HepG2 (cell line): ENCODE measurements around the gene UBE2D3. TPM values are rescaled to one million over a fixed set of nuclear protein-coding genes. Genes with fewer than 3 reads are reported as not detected.

Source experiments
- ETV5 ChIP-seq: IDR thresholded peaks from 2 replicates; pipeline ENCODE4 v1.6.1; 2018; ENCODE audit warnings: missing biosample characterization, missing genetic modification reagents, inconsistent platforms, borderline replicate concordance
- HIVEP1 ChIP-seq: sonication (generic); formaldehyde crosslinking; IDR thresholded peaks from 2 replicates; pipeline ENCODE4 v1.4.0; 2020; ENCODE audit warnings: mild to moderate bottlenecking, missing genetic modification reagents
- HOXA3 ChIP-seq: sonication (generic); formaldehyde crosslinking; IDR thresholded peaks from 2 replicates; pipeline ENCODE4 v1.5.0; 2020; ENCODE audit warnings: missing genetic modification reagents
- HOXA9 ChIP-seq: sonication (generic); formaldehyde crosslinking; IDR thresholded peaks from 2 replicates; pipeline ENCODE4 v1.8.1; 2022; ENCODE audit warnings: missing genetic modification reagents, mild to moderate bottlenecking, moderate library complexity, borderline replicate concordance
- NBN ChIP-seq: fragments of 450-650 bp; conservative IDR thresholded peaks from 2 replicates; pipeline ENCODE4 v1.6.1; 2017
- RORA ChIP-seq: sonication (generic); formaldehyde crosslinking; IDR thresholded peaks from 2 replicates; pipeline ENCODE4 v1.5.0; 2020; ENCODE audit warnings: mild to moderate bottlenecking, missing genetic modification reagents, moderate library complexity
- SP5 ChIP-seq: IDR thresholded peaks from 2 replicates; pipeline ENCODE4 v1.6.1; 2016; ENCODE audit warnings: low read depth, borderline replicate concordance
- ZBTB37 ChIP-seq: sonication (generic); formaldehyde crosslinking; IDR thresholded peaks from 2 replicates; pipeline ENCODE4 v1.4.0; 2020; ENCODE audit warnings: mild to moderate bottlenecking, missing genetic modification reagents
- ZNF101 ChIP-seq: sonication (generic); formaldehyde crosslinking; IDR thresholded peaks from 2 replicates; pipeline ENCODE4 v1.4.0; 2020; ENCODE audit warnings: mild to moderate bottlenecking, low read depth, missing genetic modification reagents, borderline replicate concordance
- ZNF18 ChIP-seq: sonication (generic); formaldehyde crosslinking; IDR thresholded peaks from 2 replicates; pipeline ENCODE4 v1.8.0; 2022; ENCODE audit warnings: mild to moderate bottlenecking, missing genetic modification reagents; ENCODE audit not compliant: insufficient replicate concordance
- ZNF652 ChIP-seq: IDR thresholded peaks from 2 replicates; pipeline ENCODE4 v1.6.1; 2016; ENCODE audit warnings: low read depth, borderline replicate concordance
- polyA plus RNA-seq, 8 experiments: library from polyadenylated mRNA; depleted of rRNA in 3 of 8; stranded (reverse) in 7 of 8; unstranded in 1 of 8; fragments of >200 nt; fragmentation: Illumina TruSeq in 4 of 8; extraction: Trizol in 4 of 8; gene quantifications; 2 replicates each; pipeline versions ENCODE4 v1.2.1 to v1.2.3, GENCODE V29; 2011 to 2016; ENCODE audit warnings: low read depth in 4 of 8, missing spikeins in 1 of 8, mixed read lengths in 1 of 8; ENCODE audit not compliant: insufficient read depth in 1 of 8
- total RNA-seq, 5 experiments: library from RNA; depleted of rRNA; stranded (reverse); fragments of >200 nt; fragmentation: Illumina TruSeq; extraction: Trizol; gene quantifications; 2 replicates each; pipeline ENCODE4 v1.2.3, GENCODE V29; 2016; ENCODE audit warnings: low read depth in 1 of 5
- TF ChIP-seq, protein P1 (sequence below): sonication (generic); formaldehyde crosslinking; IDR thresholded peaks from 2 replicates; pipeline ENCODE4 v1.5.0; 2020; ENCODE audit warnings: mild to moderate bottlenecking, missing genetic modification reagents, borderline replicate concordance

The UBE2D3 gene
- total and polyA plus RNA-seq, 2 of the 13 experiments (the other 11 are each of a cell fraction or from before 2014, with no cell fraction given) = 224 to 293 TPM

DNA sequence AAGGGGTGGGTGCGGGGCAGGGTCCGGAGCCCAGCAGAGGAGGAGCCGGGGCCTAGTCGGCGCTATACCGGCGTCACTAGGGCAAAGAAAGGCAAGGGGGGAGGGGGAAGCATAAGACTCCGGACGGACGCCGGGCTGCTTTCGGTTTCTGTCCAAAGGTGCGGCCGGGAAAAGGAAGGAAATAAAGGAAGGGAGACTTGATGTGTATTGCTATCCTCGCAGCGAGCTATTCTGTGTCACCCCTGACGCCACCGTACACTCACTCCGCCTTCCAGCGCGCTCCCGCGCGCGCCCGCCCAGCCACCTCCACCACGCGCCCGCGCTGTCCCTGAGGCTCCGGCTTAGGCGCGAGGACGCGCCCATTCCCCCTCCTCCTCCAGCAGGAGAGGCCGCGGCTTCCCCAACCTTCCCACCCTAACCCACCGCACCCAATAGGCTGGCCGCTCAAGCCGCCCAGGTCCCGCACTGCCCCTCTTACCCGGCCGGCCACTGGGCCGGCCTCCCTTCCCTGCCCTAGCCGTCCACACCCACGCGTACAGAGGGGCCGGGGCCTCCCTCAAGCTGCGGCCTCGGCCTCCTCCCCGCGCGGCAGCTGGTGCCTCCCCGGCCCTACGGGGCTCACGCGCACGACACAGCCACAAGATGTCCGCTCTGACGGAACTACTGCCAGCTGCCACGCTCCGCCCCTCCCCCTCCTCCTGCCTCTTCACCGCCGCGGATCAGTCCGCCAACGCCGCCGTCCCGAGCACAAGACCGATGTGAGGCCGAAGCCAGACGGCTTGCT, at the start of gene UBE2D3 (continued):
- TF ChIP-seq ZNF18 (CRISPR knock-in tag) (no peak), HIVEP1 (CRISPR knock-in tag) (0 out of 2 replicates have a peak, but pooled peaks have one; percentile 37), NBN (no peak), ZNF652 (no peak), HOXA9 (CRISPR knock-in tag) (no peak; the same call in 1 of the 2 replicates), ETV5 (CRISPR knock-in tag) (peak; percentile 69; the same call in 1 of the 2 replicates), ZNF101 (peak; percentile 54; the same call in 1 of the 2 replicates), HOXA3 (peak; percentile 92), SP5 (peak; percentile 45; the same call in 1 of the 2 replicates), ZBTB37 (CRISPR knock-in tag) (no peak), RORA (no peak)
- TF ChIP-seq, protein P1, sequence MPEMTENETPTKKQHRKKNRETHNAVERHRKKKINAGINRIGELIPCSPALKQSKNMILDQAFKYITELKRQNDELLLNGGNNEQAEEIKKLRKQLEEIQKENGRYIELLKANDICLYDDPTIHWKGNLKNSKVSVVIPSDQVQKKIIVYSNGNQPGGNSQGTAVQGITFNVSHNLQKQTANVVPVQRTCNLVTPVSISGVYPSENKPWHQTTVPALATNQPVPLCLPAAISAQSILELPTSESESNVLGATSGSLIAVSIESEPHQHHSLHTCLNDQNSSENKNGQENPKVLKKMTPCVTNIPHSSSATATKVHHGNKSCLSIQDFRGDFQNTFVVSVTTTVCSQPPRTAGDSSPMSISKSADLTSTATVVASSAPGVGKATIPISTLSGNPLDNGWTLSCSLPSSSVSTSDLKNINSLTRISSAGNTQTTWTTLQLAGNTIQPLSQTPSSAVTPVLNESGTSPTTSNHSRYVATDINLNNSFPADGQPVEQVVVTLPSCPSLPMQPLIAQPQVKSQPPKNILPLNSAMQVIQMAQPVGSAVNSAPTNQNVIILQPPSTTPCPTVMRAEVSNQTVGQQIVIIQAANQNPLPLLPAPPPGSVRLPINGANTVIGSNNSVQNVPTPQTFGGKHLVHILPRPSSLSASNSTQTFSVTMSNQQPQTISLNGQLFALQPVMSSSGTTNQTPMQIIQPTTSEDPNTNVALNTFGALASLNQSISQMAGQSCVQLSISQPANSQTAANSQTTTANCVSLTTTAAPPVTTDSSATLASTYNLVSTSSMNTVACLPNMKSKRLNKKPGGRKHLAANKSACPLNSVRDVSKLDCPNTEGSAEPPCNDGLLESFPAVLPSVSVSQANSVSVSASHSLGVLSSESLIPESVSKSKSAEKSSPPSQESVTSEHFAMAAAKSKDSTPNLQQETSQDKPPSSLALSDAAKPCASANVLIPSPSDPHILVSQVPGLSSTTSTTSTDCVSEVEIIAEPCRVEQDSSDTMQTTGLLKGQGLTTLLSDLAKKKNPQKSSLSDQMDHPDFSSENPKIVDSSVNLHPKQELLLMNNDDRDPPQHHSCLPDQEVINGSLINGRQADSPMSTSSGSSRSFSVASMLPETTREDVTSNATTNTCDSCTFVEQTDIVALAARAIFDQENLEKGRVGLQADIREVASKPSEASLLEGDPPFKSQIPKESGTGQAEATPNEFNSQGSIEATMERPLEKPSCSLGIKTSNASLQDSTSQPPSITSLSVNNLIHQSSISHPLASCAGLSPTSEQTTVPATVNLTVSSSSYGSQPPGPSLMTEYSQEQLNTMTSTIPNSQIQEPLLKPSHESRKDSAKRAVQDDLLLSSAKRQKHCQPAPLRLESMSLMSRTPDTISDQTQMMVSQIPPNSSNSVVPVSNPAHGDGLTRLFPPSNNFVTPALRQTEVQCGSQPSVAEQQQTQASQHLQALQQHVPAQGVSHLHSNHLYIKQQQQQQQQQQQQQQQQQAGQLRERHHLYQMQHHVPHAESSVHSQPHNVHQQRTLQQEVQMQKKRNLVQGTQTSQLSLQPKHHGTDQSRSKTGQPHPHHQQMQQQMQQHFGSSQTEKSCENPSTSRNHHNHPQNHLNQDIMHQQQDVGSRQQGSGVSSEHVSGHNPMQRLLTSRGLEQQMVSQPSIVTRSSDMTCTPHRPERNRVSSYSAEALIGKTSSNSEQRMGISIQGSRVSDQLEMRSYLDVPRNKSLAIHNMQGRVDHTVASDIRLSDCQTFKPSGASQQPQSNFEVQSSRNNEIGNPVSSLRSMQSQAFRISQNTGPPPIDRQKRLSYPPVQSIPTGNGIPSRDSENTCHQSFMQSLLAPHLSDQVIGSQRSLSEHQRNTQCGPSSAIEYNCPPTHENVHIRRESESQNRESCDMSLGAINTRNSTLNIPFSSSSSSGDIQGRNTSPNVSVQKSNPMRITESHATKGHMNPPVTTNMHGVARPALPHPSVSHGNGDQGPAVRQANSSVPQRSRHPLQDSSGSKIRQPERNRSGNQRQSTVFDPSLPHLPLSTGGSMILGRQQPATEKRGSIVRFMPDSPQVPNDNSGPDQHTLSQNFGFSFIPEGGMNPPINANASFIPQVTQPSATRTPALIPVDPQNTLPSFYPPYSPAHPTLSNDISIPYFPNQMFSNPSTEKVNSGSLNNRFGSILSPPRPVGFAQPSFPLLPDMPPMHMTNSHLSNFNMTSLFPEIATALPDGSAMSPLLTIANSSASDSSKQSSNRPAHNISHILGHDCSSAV (CRISPR knock-in tag) = no peak
